ENCODE measurements around the gene HEXA. TPM values are rescaled to one million over a fixed set of nuclear protein-coding genes. Genes with fewer than 3 reads are reported as not detected.

HEXA gene
- total and polyA plus RNA-seq, 9 of the 15 experiments (the other 6 are each of a cell fraction or from before 2014, with no cell fraction given), result 22.2 to 136 (median 68.9) TPM

- TF ChIP-seq ZBTB40 (IDR thresholded peaks at IDR 0.05) (no peak), ZBTB40 (CRISPR knock-in tag; IDR thresholded peaks at IDR 0.05) (no peak), SMAD4 (CRISPR knock-in tag; conservative IDR thresholded peaks at IDR 0.05) (peak; percentile 54; the same call in 1 of the 2 replicates), ZNF695 (CRISPR knock-in tag; IDR thresholded peaks at IDR 0.05) (no peak), MBD1 (CRISPR knock-in tag; IDR thresholded peaks at IDR 0.05) (no peak), KLF1 (tag; IDR thresholded peaks at IDR 0.05) (no peak), HIVEP1 (CRISPR knock-in tag; IDR thresholded peaks at IDR 0.05) (no peak), SP1 (CRISPR knock-in tag; IDR thresholded peaks at IDR 0.05) (peak; percentile 10; the same call in 1 of the 2 replicates), CUX1 (CRISPR knock-in tag; IDR thresholded peaks at IDR 0.05) (no peak), GTF2F1 (IDR thresholded peaks at IDR 0.05; ENCODE audit: low read depth, low read length) (no peak), MECOM (CRISPR knock-in tag; IDR thresholded peaks at IDR 0.05) (no peak), SLC30A9 (CRISPR knock-in tag; IDR thresholded peaks at IDR 0.05) (no peak), ZNF347 (CRISPR knock-in tag; IDR thresholded peaks at IDR 0.05; ENCODE audit: low read depth) (no peak)
Measured at GRCh38 chr15:72319360-72319984, 56.3 kb downstream of the HEXA start (continued).
